ENCODE results near the gene HCRTR2.

GRCh38 chr6:55130806-55131324, 43.5 kb upstream of the HCRTR2 start:
- TF ChIP-seq CTCF (IDR thresholded peaks at IDR 0.05) = no peak
- TF ChIP-seq POLR2A (IDR thresholded peaks at IDR 0.05) = no peak
